Measurements from ENCODE around the gene UQCRC2. TPM values are rescaled to one million over a fixed set of nuclear protein-coding genes. Genes with fewer than 3 reads are reported as not detected.

UQCRC2 gene
- total and polyA plus RNA-seq, 2 donors (not counting 1 experiment from before 2014, with no cell fraction given): 84.3 to 150 TPM

- H3K27me3 ChIP-seq (replicated peaks in 1 of 4; ENCODE audit: control extremely low read depth in 1 of 4, control insufficient read depth in 3 of 4, insufficient read depth in 4 of 4, low read length in 3 of 4): no peaks in the 10 kb centered on the region
- no peaks in the 10 kb centered on the region for H3K4me1 ChIP-seq (ENCODE audit: control insufficient read depth in 2 of 2, insufficient read depth in 2 of 2, low read length in 2 of 2)
- no peak for ATAC-seq (ENCODE audit: low read depth)
- TF ChIP-seq EZH2 (IDR thresholded peaks at IDR 0.05; ENCODE audit: borderline replicate concordance, insufficient read depth, low read depth, low read length, poor library complexity, severe bottlenecking) (no peak), CTCF (IDR thresholded peaks at IDR 0.05) (no peak)
- DNase-seq: no peak
- Mint-ChIP-seq H3K9me3 (ENCODE audit: insufficient read depth) (no peaks in the 10 kb centered on the region), H3K27ac (no peak overlapping the region), H3K4me3 (no peak overlapping the region), H3K27me3 (no peaks in the 10 kb centered on the region), H3K4me1 (no peaks in the 10 kb centered on the region)
- peaks cover 15% of the 10 kb centered on the region for H3K79me2 ChIP-seq (ENCODE audit: control insufficient read depth, insufficient read depth, low read length)
- H3K27ac ChIP-seq (ENCODE audit: low read length in 2 of 2): no peak overlapping the region
- peaks cover 25% of the 10 kb centered on the region for H4K20me1 ChIP-seq (ENCODE audit: control insufficient read depth, insufficient read depth, low read length, poor library complexity, severe bottlenecking)
- H3K9ac ChIP-seq (ENCODE audit: low read length): no peak overlapping the region
- intact Hi-C loops (cut with micrococcal nuclease): no loop called here
- ChIA-PET POLR2A (no interaction called here), CTCF (interaction anchor here (1.3 kb wide), 1 partner anchor 15 kb away, joined by 6 read pairs; no protein-coding TSS in a partner anchor)
- H3K36me3 ChIP-seq (replicated peaks in 1 of 2; ENCODE audit: control extremely low read depth in 1 of 2, control insufficient read depth in 1 of 2, extremely low read depth in 1 of 2, insufficient read depth in 2 of 2, low read length in 1 of 2): peaks cover 9 to 94% of the 10 kb centered on the region in 2 experiments
- H2AFZ ChIP-seq (ENCODE audit: insufficient read depth, low read depth, low read length, poor library complexity, severe bottlenecking): no peak overlapping the region
- H3K9me3 ChIP-seq (ENCODE audit: control extremely low read depth in 1 of 3, control insufficient read depth in 2 of 3, insufficient read depth in 1 of 3, low read length in 2 of 3): no peaks in the 10 kb centered on the region
- 100% methylated on average over 1 of the region's 6 CpGs for WGBS (ENCODE audit: insufficient coverage)
- no peak overlapping the region for H3K4me2 ChIP-seq (replicated peaks; ENCODE audit: low read depth, low read length, poor library complexity, severe bottlenecking)
- no peak overlapping the region for H3K4me3 ChIP-seq (ENCODE audit: control extremely low read depth in 1 of 5, extremely low read depth in 1 of 5, insufficient read depth in 1 of 5, low read depth in 2 of 5, low read length in 4 of 5)
Observed at GRCh38 chr16:21964353-21964752, 11.2 kb downstream of the UQCRC2 start.

- no peak overlapping the region for H3K4me3 Mint-ChIP-seq
Observed at GRCh38 chr16:21971856-21972255, 18.7 kb downstream of the UQCRC2 start.

More at GRCh38 chr16:21971856-21972255, 18.7 kb downstream of the UQCRC2 start:
- H3K27ac Mint-ChIP-seq: no peak overlapping the region
- ATAC-seq (ENCODE audit: low read depth): no peak
- Histone ChIP-seq H3K27me3 (replicated peaks in 1 of 4; ENCODE audit: control extremely low read depth in 1 of 4, control insufficient read depth in 3 of 4, insufficient read depth in 4 of 4, low read length in 3 of 4) (no peaks in the 10 kb centered on the region), H3K4me3 (ENCODE audit: control extremely low read depth in 1 of 5, extremely low read depth in 1 of 5, insufficient read depth in 1 of 5, low read depth in 2 of 5, low read length in 4 of 5) (no peak overlapping the region), H3K9me3 (ENCODE audit: control extremely low read depth in 1 of 3, control insufficient read depth in 2 of 3, insufficient read depth in 1 of 3, low read length in 2 of 3) (no peaks in the 10 kb centered on the region), H3K9ac (ENCODE audit: low read length) (no peak overlapping the region), H3K79me2 (ENCODE audit: control insufficient read depth, insufficient read depth, low read length) (no peaks in the 10 kb centered on the region), H4K20me1 (ENCODE audit: control insufficient read depth, insufficient read depth, low read length, poor library complexity, severe bottlenecking) (no peaks in the 10 kb centered on the region), H3K4me1 (ENCODE audit: control insufficient read depth in 2 of 2, insufficient read depth in 2 of 2, low read length in 2 of 2) (no peaks in the 10 kb centered on the region), H3K36me3 (replicated peaks in 1 of 2; ENCODE audit: control extremely low read depth in 1 of 2, control insufficient read depth in 1 of 2, extremely low read depth in 1 of 2, insufficient read depth in 2 of 2, low read length in 1 of 2) (peaks cover 16 to 97% of the 10 kb centered on the region in 2 experiments), H2AFZ (ENCODE audit: insufficient read depth, low read depth, low read length, poor library complexity, severe bottlenecking) (no peak overlapping the region), H3K4me2 (replicated peaks; ENCODE audit: low read depth, low read length, poor library complexity, severe bottlenecking) (no peak overlapping the region), H3K27ac (ENCODE audit: low read length in 2 of 2) (no peak overlapping the region)
- DNase-seq: no peak
- intact Hi-C loops (cut with micrococcal nuclease): no loop called here
- POLR2A ChIA-PET: no interaction called here
- 98% methylated on average over 4 of the region's 4 CpGs for WGBS (ENCODE audit: insufficient coverage)
- H3K27me3 Mint-ChIP-seq: no peaks in the 10 kb centered on the region
- no peaks in the 10 kb centered on the region for H3K4me1 Mint-ChIP-seq
- no peak for TF ChIP-seq EZH2 (IDR thresholded peaks at IDR 0.05; ENCODE audit: borderline replicate concordance, insufficient read depth, low read depth, low read length, poor library complexity, severe bottlenecking)
- no peak for TF ChIP-seq CTCF (IDR thresholded peaks at IDR 0.05)
- CTCF ChIA-PET: no interaction called here
- no peaks in the 10 kb centered on the region for H3K9me3 Mint-ChIP-seq (ENCODE audit: insufficient read depth)
